K562 (cell line): Measurements from ENCODE around the gene FILIP1. TPM values are rescaled to one million over a fixed set of nuclear protein-coding genes. Genes with fewer than 3 reads are reported as not detected.

Experiments used
- ATAC-seq: fragments of 200-7000 bp; cut with Tn5 transposase; 3 replicates; pipeline ENCODE4 v1.9.1; 2020; ENCODE audit warnings: moderate library complexity
- BruUV-seq: library from RNA; stranded (reverse); fragments of 400-500 nt; replicated peaks from 2 replicates; lab custom pipeline; 2021; lab: Mats Ljungman, UMichigan
- CTCF ChIA-PET: fragments of 300-600 bp; formaldehyde crosslinking; extraction: SDS; loops from one replicate; lab custom pipeline; 2021; ENCODE audit warnings: low intra/inter-chr PET ratio; lab: Yijun Ruan, JAX
- POLR2A ChIA-PET: fragments of 300-600, 350-650 bp; sonication (Branson Sonifier 250); formaldehyde crosslinking; extraction: SDS; loops from one replicate; lab custom pipeline; 2021; ENCODE audit warnings: antibody characterized with exemption, inconsistent platforms; lab: Yijun Ruan, JAX
- DNase-seq, 4 experiments: peaks; one replicate each; pipeline versions ENCODE4 v3.0.0 to v3.0.0-alpha.2; 2011 to 2018; ENCODE audit warnings: low spot score in 3 of 4, mixed read lengths in 3 of 4; ENCODE audit errors: extremely low read depth in 1 of 4
- FAIRE-seq: peaks from 2 replicates; lab custom pipeline; 2011; peaks lifted over from hg19 to GRCh38; lab: Jason Lieb, UNC
- H2AFZ ChIP-seq: 2 replicates; pipeline ENCODE4 v1.6.0; 2011; ENCODE audit warnings: low read depth, low read length, control low read depth, inconsistent platforms
- H3K27ac ChIP-seq: fragments of 200-600 bp; 3 replicates; pipeline ENCODE4 v1.8.0; 2011; ENCODE audit warnings: low read depth, mild to moderate bottlenecking, control low read depth, inconsistent platforms, low read length, moderate library complexity, mixed read lengths; ENCODE audit errors: extremely low read depth
- H3K27me3 ChIP-seq, 2 experiments: fragments of 300-600 bp in 1 of 2; 2 replicates in 1 of 2; 3 replicates in 1 of 2; pipeline versions ENCODE4 v1.6.0 to v1.8.0; 2011; ENCODE audit warnings: inconsistent platforms in 2 of 2, low read length in 2 of 2, mild to moderate bottlenecking in 1 of 2, mixed read lengths in 1 of 2, moderate library complexity in 1 of 2; ENCODE audit not compliant: control insufficient read depth in 2 of 2, insufficient read depth in 2 of 2
- H3K36me3 ChIP-seq: fragments of 300-600 bp; 3 replicates; pipeline ENCODE4 v1.8.0; 2011; ENCODE audit warnings: mild to moderate bottlenecking, low read length, inconsistent platforms; ENCODE audit not compliant: control insufficient read depth, insufficient read depth
- H3K4me1 ChIP-seq, 2 experiments: fragments of 200-600 bp in 1 of 2; replicated peaks in 1 of 2; 2 replicates in 1 of 2; 3 replicates in 1 of 2; pipeline versions ENCODE4 v1.5.1 to v1.8.0; 2011; ENCODE audit warnings: inconsistent platforms in 2 of 2, low read length in 2 of 2, mild to moderate bottlenecking in 1 of 2, mixed read lengths in 1 of 2, moderate library complexity in 1 of 2; ENCODE audit not compliant: control insufficient read depth in 2 of 2, insufficient read depth in 2 of 2
- H3K4me2 ChIP-seq: 2 replicates; pipeline ENCODE4 v1.6.1; 2011; ENCODE audit warnings: low read length, control low read depth, inconsistent platforms, mixed read lengths; ENCODE audit not compliant: insufficient read depth
- H3K4me3 ChIP-seq: fragments of 200-600 bp; sonication (generic), shearing (Covaris generic); 2 replicates; pipeline ENCODE4 v1.5.1; 2016; ENCODE audit warnings: control low read depth, inconsistent platforms
- H3K79me2 ChIP-seq: fragments of 200-600 bp; 3 replicates; pipeline ENCODE4 v1.8.0; 2011; ENCODE audit warnings: low read length, inconsistent platforms; ENCODE audit not compliant: control insufficient read depth, insufficient read depth
- H3K9ac ChIP-seq, 2 experiments: 2 replicates each; pipeline versions ENCODE4 v1.6.0 to v1.6.1; 2011; ENCODE audit warnings: low read depth in 2 of 2, low read length in 2 of 2, control low read depth in 1 of 2, inconsistent platforms in 1 of 2, mild to moderate bottlenecking in 1 of 2, mixed read lengths in 1 of 2; ENCODE audit not compliant: insufficient read depth in 1 of 2
- H3K9me1 ChIP-seq: one replicate; pipeline ENCODE4 v1.6.0; 2011; ENCODE audit warnings: inconsistent platforms, mild to moderate bottlenecking, low read length, moderate library complexity; ENCODE audit not compliant: control insufficient read depth, insufficient read depth
- H3K9me3 ChIP-seq: replicated peaks from 2 replicates; pipeline ENCODE4 v1.5.1; 2011; ENCODE audit warnings: low read depth, low read length, inconsistent platforms; ENCODE audit not compliant: control insufficient read depth, insufficient read depth
- H4K20me1 ChIP-seq: replicated peaks from 2 replicates; pipeline ENCODE4 v1.6.1; 2011; ENCODE audit warnings: low read length, inconsistent platforms, mixed read lengths; ENCODE audit not compliant: control insufficient read depth, insufficient read depth
- FOXJ3 ChIP-seq: sonication (generic); formaldehyde crosslinking; IDR thresholded peaks from 2 replicates; pipeline ENCODE4 v1.4.0; 2020; ENCODE audit warnings: mild to moderate bottlenecking, missing genetic modification reagents
- HDAC8 ChIP-seq: fragments of 450-650 bp; IDR thresholded peaks from 2 replicates; pipeline ENCODE4 v1.6.1; 2016; ENCODE audit warnings: mild to moderate bottlenecking, missing genetic modification characterization, moderate library complexity, missing compliant biosample characterization
- NR4A1 ChIP-seq, 2 experiments: fragments of 250-450 bp in 1 of 2; fragments of 450-650 bp in 1 of 2; sonication (Bioruptor Pico) in 1 of 2; IDR thresholded peaks; 2 replicates each; pipeline versions ENCODE4 v1.4.0 to v1.6.1; 2016 to 2020; ENCODE audit warnings: mild to moderate bottlenecking in 2 of 2, missing compliant biosample characterization in 1 of 2, missing genetic modification characterization in 1 of 2, moderate library complexity in 1 of 2
- POLR2B ChIP-seq: fragments of 450-650 bp; IDR thresholded peaks from 2 replicates; pipeline ENCODE4 v1.6.1; 2018; ENCODE audit warnings: low read depth; ENCODE audit not compliant: partially characterized antibody
- ZNF274 ChIP-seq: IDR thresholded peaks from 2 replicates; pipeline ENCODE4 v1.6.1; 2011; ENCODE audit warnings: low read depth, mild to moderate bottlenecking, low read length, moderate library complexity, borderline replicate concordance
- ZNF586 ChIP-seq: fragments of 450-650 bp; formaldehyde crosslinking; conservative IDR thresholded peaks from 2 replicates; pipeline ENCODE4 v1.4.0; 2020; ENCODE audit warnings: mild to moderate bottlenecking, moderate library complexity
- ZNF780A ChIP-seq: fragments of 250-450 bp; sonication (Bioruptor Pico); IDR thresholded peaks from 2 replicates; pipeline ENCODE4 v1.5.0; 2021; ENCODE audit warnings: mild to moderate bottlenecking
- WGBS: fragments of 100-300 bp; shearing (Covaris generic); methylation state at CpG from one replicate; pipeline ENCODE4 v1.1.6; 2016; ENCODE audit warnings: low coverage, mixed read lengths; ENCODE audit not compliant: insufficient coverage; ENCODE audit errors: missing lambda C conversion rate; 5-methylcytosine and 5-hydroxymethylcytosine counted together
- in situ Hi-C: fragments of 300-500 bp; cut with MboI; formaldehyde crosslinking; loops from 4 replicates; pipeline ENCODE4 v1.15.0; 2018; ENCODE audit warnings: inconsistent platforms, mixed read lengths
- intact Hi-C: fragments of 100-400 bp; cut with micrococcal nuclease; formaldehyde crosslinking; loops from 2 replicates; pipeline ENCODE4 v1.14.2; 2022
- polyA plus RNA-seq, 8 experiments: library from polyadenylated mRNA; depleted of rRNA in 4 of 8; stranded (reverse) in 5 of 8; unstranded in 3 of 8; fragments of >200 nt; fragmentation: Nextera tagmentation in 2 of 8; fragmentation: Illumina TruSeq in 1 of 8; extraction: Ambion mirVana in 2 of 8; extraction: Trizol in 1 of 8; gene quantifications; 2 replicates each; pipeline versions ENCODE4 v1.2.1 to v1.2.3, GENCODE V29; 2011 to 2014; ENCODE audit warnings: inconsistent platforms in 1 of 8, missing spikeins in 1 of 8
- total RNA-seq, 7 experiments: library from RNA; depleted of rRNA in 6 of 7; stranded (reverse); fragments of >200 nt in 6 of 7; fragmentation: Illumina TruSeq in 2 of 7; extraction: Trizol in 2 of 7; gene quantifications; 2 replicates each; pipeline versions ENCODE4 v1.2.1 to v1.2.3, GENCODE V29; 2011 to 2021; ENCODE audit warnings: low replicate concordance in 1 of 7
- TF ChIP-seq, protein P1 (sequence below): fragments of 450-650 bp; formaldehyde crosslinking; IDR thresholded peaks from 2 replicates; pipeline ENCODE4 v1.4.0; 2022; ENCODE audit warnings: missing genetic modification characterization

Gene FILIP1
- total and polyA plus RNA-seq, 9 of the 15 experiments (the other 6 are each of a cell fraction or from before 2014, with no cell fraction given): 0.03 to 0.25 (median 0.10) TPM; not detected in 1

- Histone ChIP-seq H3K36me3 (no peaks in the 10 kb centered on the region), H3K4me2 (no peak overlapping the region), H2AFZ (no peak overlapping the region), H3K27me3 (no peaks in the 10 kb centered on the region; a peak in 1 of 5 replicates), H4K20me1 (no peaks in the 10 kb centered on the region), H3K79me2 (no peaks in the 10 kb centered on the region), H3K9ac (no peak overlapping the region), H3K4me1 (peaks cover 0 to 7% of the 10 kb centered on the region in 2 experiments; a peak in 2 of 5 replicates), H3K9me1 (no peaks in the 10 kb centered on the region), H3K9me3 (no peaks in the 10 kb centered on the region), H3K4me3 (no peak overlapping the region), H3K27ac (no peak overlapping the region)
- no peak for ATAC-seq
- WGBS: 0% methylated on average over 1 of the region's 1 CpG
- no peak for FAIRE-seq
- ChIA-PET CTCF (no interaction called here), POLR2A (no interaction called here)
- no peak for TF ChIP-seq NR4A1 (CRISPR knock-in tag; IDR thresholded peaks at IDR 0.05)
- TF ChIP-seq NR4A1 (tag; IDR thresholded peaks at IDR 0.05): no peak
- TF ChIP-seq, protein P1, sequence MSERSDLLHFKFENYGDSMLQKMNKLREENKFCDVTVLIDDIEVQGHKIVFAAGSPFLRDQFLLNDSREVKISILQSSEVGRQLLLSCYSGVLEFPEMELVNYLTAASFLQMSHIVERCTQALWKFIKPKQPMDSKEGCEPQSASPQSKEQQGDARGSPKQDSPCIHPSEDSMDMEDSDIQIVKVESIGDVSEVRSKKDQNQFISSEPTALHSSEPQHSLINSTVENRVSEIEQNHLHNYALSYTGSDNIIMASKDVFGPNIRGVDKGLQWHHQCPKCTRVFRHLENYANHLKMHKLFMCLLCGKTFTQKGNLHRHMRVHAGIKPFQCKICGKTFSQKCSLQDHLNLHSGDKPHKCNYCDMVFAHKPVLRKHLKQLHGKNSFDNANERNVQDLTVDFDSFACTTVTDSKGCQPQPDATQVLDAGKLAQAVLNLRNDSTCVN (CRISPR knock-in tag): no peak
- TF ChIP-seq HDAC8 (tag): no peak
- TF ChIP-seq ZNF780A: no peak
- TF ChIP-seq POLR2B: no peak
- TF ChIP-seq FOXJ3 (CRISPR knock-in tag): no peak
- no peak for TF ChIP-seq ZNF586 (CRISPR knock-in tag)
- no peak for TF ChIP-seq ZNF274
- no TSS peak for BruUV-seq
- intact Hi-C loops: no loop called here
- in situ Hi-C loops: no loop called here
- no peak for DNase-seq
These were observed 1.4 kb upstream of the FILIP1 start for GRCh38 chr6:75495011-75495410.
